IMR-90 (cell line): ENCODE measurements around the gene TCIRG1. TPM values are rescaled to one million over a fixed set of nuclear protein-coding genes. Genes with fewer than 3 reads are reported as not detected.

Source experiments
- ATAC-seq: fragments of 200-7000 bp; cut with Tn5 transposase; 2 replicates; pipeline ENCODE4 v1.9.1; 2020; ENCODE audit warnings: low read depth, mild to moderate bottlenecking, moderate library complexity
- BruUV-seq: library from RNA; stranded (reverse); fragments of 400-500 nt; replicated peaks from 2 replicates; lab custom pipeline; 2021; lab: Mats Ljungman, UMichigan
- CTCF ChIA-PET: fragments of 300-600 bp; formaldehyde crosslinking; extraction: SDS; loops from one replicate; lab custom pipeline; 2021; ENCODE audit warnings: antibody characterized with exemption; lab: Yijun Ruan, JAX
- POLR2A ChIA-PET: fragments of 300-600 bp; sonication (Branson Sonifier 250); formaldehyde crosslinking; loops from one replicate; lab custom pipeline; 2022; ENCODE audit warnings: antibody characterized with exemption; ENCODE audit not compliant: unreplicated experiment; lab: Charles Lee
- DNase-seq: peaks from one replicate; pipeline ENCODE4 v3.0.0; 2013
- H2AFZ ChIP-seq: replicated peaks from 2 replicates; pipeline ENCODE3; 2013; ENCODE audit warnings: low read length, mild to moderate bottlenecking; ENCODE audit not compliant: poor library complexity
- H2AK5ac ChIP-seq: 2 replicates; pipeline ENCODE4 v1.6.1; 2013; ENCODE audit warnings: low read depth, low read length, inconsistent platforms
- H2AK9ac ChIP-seq: replicated peaks from 2 replicates; pipeline ENCODE3; 2013; ENCODE audit warnings: mild to moderate bottlenecking, low read depth, low read length, moderate library complexity; ENCODE audit not compliant: poor library complexity
- H2BK120ac ChIP-seq: 2 replicates; pipeline ENCODE4 v1.6.1; 2013; ENCODE audit warnings: low read depth, low read length, inconsistent platforms
- H2BK15ac ChIP-seq: 3 replicates; pipeline ENCODE4 v1.6.1; 2013; ENCODE audit warnings: low read depth, low read length, inconsistent platforms
- H2BK20ac ChIP-seq: 2 replicates; pipeline ENCODE4 v1.6.1; 2013; ENCODE audit warnings: low read depth, mild to moderate bottlenecking, inconsistent platforms, low read length, moderate library complexity
- H2BK5ac ChIP-seq: 2 replicates; pipeline ENCODE4 v1.6.1; 2013; ENCODE audit warnings: mild to moderate bottlenecking, low read depth, low read length, inconsistent platforms; ENCODE audit not compliant: poor library complexity, severe bottlenecking
- H3K14ac ChIP-seq: replicated peaks from 2 replicates; pipeline ENCODE4 v1.6.1; 2013; ENCODE audit warnings: low read depth, low read length, inconsistent platforms
- H3K18ac ChIP-seq: 2 replicates; pipeline ENCODE4 v1.6.1; 2013; ENCODE audit warnings: low read depth, low read length, control low read depth
- H3K23ac ChIP-seq: 2 replicates; pipeline ENCODE4 v1.6.1; 2013; ENCODE audit warnings: low read depth, low read length, inconsistent platforms
- H3K27ac ChIP-seq: 2 replicates; pipeline ENCODE4 v1.5.1; 2013; ENCODE audit warnings: mild to moderate bottlenecking, control low read depth, low read length; ENCODE audit not compliant: insufficient read depth
- H3K27me3 ChIP-seq: 2 replicates; pipeline ENCODE4 v1.6.1; 2013; ENCODE audit warnings: low read length; ENCODE audit not compliant: control insufficient read depth, insufficient read depth
- H3K36me3 ChIP-seq: 2 replicates; pipeline ENCODE4 v1.6.1; 2013; ENCODE audit warnings: low read length, mixed read lengths; ENCODE audit not compliant: control insufficient read depth, insufficient read depth
- H3K4ac ChIP-seq: 2 replicates; pipeline ENCODE4 v1.6.1; 2013; ENCODE audit warnings: low read depth, low read length, inconsistent platforms
- H3K4me1 ChIP-seq: 2 replicates; pipeline ENCODE4 v1.6.1; 2013; ENCODE audit warnings: low read length, mixed read lengths; ENCODE audit not compliant: control insufficient read depth, insufficient read depth
- H3K4me2 ChIP-seq: 2 replicates; pipeline ENCODE4 v1.6.1; 2013; ENCODE audit warnings: low read depth, mild to moderate bottlenecking, control low read depth, low read length, moderate library complexity
- H3K4me3 ChIP-seq: 2 replicates; pipeline ENCODE4 v1.5.1; 2013; ENCODE audit warnings: low read depth, mild to moderate bottlenecking, control low read depth, low read length, moderate library complexity; ENCODE audit not compliant: insufficient read depth
- H3K56ac ChIP-seq: 2 replicates; pipeline ENCODE4 v1.6.1; 2013; ENCODE audit warnings: low read length, inconsistent platforms; ENCODE audit not compliant: insufficient read depth; ENCODE audit errors: extremely low read depth
- H3K79me1 ChIP-seq, 2 experiments: 2 replicates each; pipeline ENCODE4 v1.6.1; 2013; ENCODE audit warnings: low read length in 2 of 2, inconsistent platforms in 1 of 2, low read depth in 1 of 2
- H3K9ac ChIP-seq: 2 replicates; pipeline ENCODE4 v1.6.1; 2013; ENCODE audit warnings: low read depth, low read length, control low read depth
- H3K9me1 ChIP-seq: 2 replicates; pipeline ENCODE4 v1.6.1; 2013; ENCODE audit warnings: low read length, inconsistent platforms; ENCODE audit not compliant: insufficient read depth
- H3K9me3 ChIP-seq: 2 replicates; pipeline ENCODE4 v1.6.1; 2013; ENCODE audit warnings: low read length; ENCODE audit not compliant: control insufficient read depth, insufficient read depth
- H4K20me1 ChIP-seq: 2 replicates; pipeline ENCODE4 v1.6.1; 2013; ENCODE audit warnings: low read length, inconsistent platforms; ENCODE audit not compliant: insufficient read depth
- H4K5ac ChIP-seq: 2 replicates; pipeline ENCODE4 v1.6.1; 2013; ENCODE audit warnings: mild to moderate bottlenecking, low read depth, low read length, control low read depth
- H4K8ac ChIP-seq, 2 experiments: 2 replicates each; pipeline ENCODE4 v1.6.1; 2013; ENCODE audit warnings: low read depth in 2 of 2, low read length in 2 of 2, control low read depth in 1 of 2, inconsistent platforms in 1 of 2
- H4K91ac ChIP-seq: 2 replicates; pipeline ENCODE4 v1.6.1; 2013; ENCODE audit warnings: low read depth, low read length, inconsistent platforms; ENCODE audit not compliant: insufficient read depth
- BHLHE40 ChIP-seq: fragments of 150-350 bp; IDR thresholded peaks from 2 replicates; pipeline ENCODE4 v1.6.1; 2016; ENCODE audit warnings: mild to moderate bottlenecking, low read depth, low read length
- CEBPB ChIP-seq: IDR thresholded peaks from 2 replicates; pipeline ENCODE4 v1.6.1; 2012; ENCODE audit warnings: low read depth, low read length, improper control_type of control experiment
- CTCF ChIP-seq: conservative IDR thresholded peaks from 2 replicates; pipeline ENCODE4 v1.5.1; 2012; ENCODE audit warnings: mild to moderate bottlenecking, low read depth, low read length, improper control_type of control experiment
- ELK1 ChIP-seq: fragments of 150-350 bp; IDR thresholded peaks from 2 replicates; pipeline ENCODE4 v1.6.1; 2016; ENCODE audit warnings: low read depth, mild to moderate bottlenecking, low read length, moderate library complexity, borderline replicate concordance
- FOS ChIP-seq: fragments of 150-350 bp; IDR thresholded peaks from 2 replicates; pipeline ENCODE4 v1.6.1; 2016; ENCODE audit warnings: low read depth, low read length
- MAFK ChIP-seq: IDR thresholded peaks from 2 replicates; pipeline ENCODE4 v1.6.1; 2012; ENCODE audit warnings: low read depth, low read length, improper control_type of control experiment
- MAZ ChIP-seq: IDR thresholded peaks from 2 replicates; pipeline ENCODE4 v1.6.1; 2012; ENCODE audit warnings: low read depth, mild to moderate bottlenecking, low read length, improper control_type of control experiment, moderate library complexity, borderline replicate concordance
- MXI1 ChIP-seq: IDR thresholded peaks from 2 replicates; pipeline ENCODE4 v1.6.1; 2012; ENCODE audit warnings: low read depth, mild to moderate bottlenecking, low read length, moderate library complexity, borderline replicate concordance
- NFE2L2 ChIP-seq: fragments of 150-350 bp; IDR thresholded peaks from 2 replicates; pipeline ENCODE4 v1.6.1; 2016; ENCODE audit warnings: low read depth, mild to moderate bottlenecking, low read length
- POLR2A ChIP-seq: IDR thresholded peaks from 2 replicates; pipeline ENCODE4 v1.6.1; 2012; ENCODE audit warnings: mild to moderate bottlenecking, low read depth, low read length
- RFX5 ChIP-seq: IDR thresholded peaks from 2 replicates; pipeline ENCODE4 v1.8.0; 2012; ENCODE audit warnings: low read depth, mild to moderate bottlenecking, low read length, moderate library complexity
- SMC3 ChIP-seq: fragments of 150-350 bp; IDR thresholded peaks from 2 replicates; pipeline ENCODE4 v1.6.1; 2016; ENCODE audit warnings: low read depth, mild to moderate bottlenecking, antibody characterized with exemption, low read length, moderate library complexity
- USF2 ChIP-seq: fragments of 150-350 bp; IDR thresholded peaks from 2 replicates; pipeline ENCODE4 v1.6.1; 2017; ENCODE audit warnings: mild to moderate bottlenecking, antibody characterized with exemption, low read length, low read depth
- WGBS, 2 experiments: methylation state at CpG; one replicate each; pipeline versions ENCODE4 v1.1.5 to v1.1.7; 2013; ENCODE audit warnings: missing lambda C conversion rate in 2 of 2; ENCODE audit not compliant: insufficient read length in 1 of 2; ENCODE audit errors: extremely low coverage in 2 of 2; 5-methylcytosine and 5-hydroxymethylcytosine counted together
- dilution Hi-C: fragments of 300-500 bp; cut with HindIII; formaldehyde crosslinking; loops from one replicate; pipeline ENCODE4 v1.14.3; 2018; ENCODE audit warnings: low sequenced_read_pairs; ENCODE audit not compliant: unreplicated experiment
- in situ Hi-C: fragments of 300-500 bp; cut with MboI; formaldehyde crosslinking; loops from 3 replicates; pipeline ENCODE4 v1.14.3; 2019; ENCODE audit warnings: low sequenced_read_pairs, inconsistent platforms, mixed read lengths
- intact Hi-C: fragments of 100-400 bp; cut with micrococcal nuclease; formaldehyde crosslinking; loops from 2 replicates; pipeline ENCODE4 v1.10.0; 2022
- polyA plus RNA-seq, 3 experiments: library from polyadenylated mRNA; depleted of rRNA; stranded (reverse); fragments of >200 nt; gene quantifications; 2 replicates each; pipeline ENCODE4 v1.2.3, GENCODE V29; 2012; ENCODE audit warnings: low replicate concordance in 1 of 3
- total RNA-seq: library from RNA; depleted of rRNA; stranded (reverse); fragments of >200 nt; gene quantifications from 2 replicates; pipeline ENCODE4 v1.2.3, GENCODE V29; 2012

Gene TCIRG1
- total and polyA plus RNA-seq, 2 of the 4 experiments (the other 2 are of a cell fraction), result 25.3 to 117 TPM

DNA sequence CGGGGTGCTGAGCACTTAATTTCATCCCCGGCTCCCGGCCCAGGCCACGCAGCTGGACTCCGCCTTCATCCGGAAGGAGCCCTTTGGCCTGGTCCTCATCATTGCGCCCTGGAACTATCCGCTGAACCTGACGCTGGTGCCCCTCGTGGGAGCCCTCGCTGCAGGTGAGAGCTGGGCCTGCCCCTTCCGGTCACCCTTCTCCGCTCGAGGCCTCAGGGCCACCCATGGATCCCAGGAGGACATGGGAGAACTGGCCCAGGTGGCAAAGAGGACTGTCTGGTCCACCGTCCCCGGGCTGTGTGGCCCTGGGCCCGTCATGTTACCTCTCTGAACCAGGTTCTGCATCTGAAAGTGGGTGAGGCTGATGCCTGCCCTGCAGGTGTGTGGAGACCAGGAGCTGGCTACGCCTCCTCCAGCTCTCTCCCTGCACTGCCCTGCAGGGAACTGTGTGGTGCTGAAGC, 20.1 kb upstream of the TCIRG1 start:
- Histone ChIP-seq H2AK5ac (peak overlapping the region; percentile 46; the same call in 1 of the 2 replicates), H3K9me3 (no peaks in the 10 kb centered on the region), H2BK15ac (no peak overlapping the region), H4K5ac (no peak overlapping the region), H4K20me1 (no peaks in the 10 kb centered on the region), H3K27ac (no peak overlapping the region), H3K18ac (no peak overlapping the region), H2AK9ac (peak overlapping the region; percentile 11), H3K56ac (no peak overlapping the region), H2BK5ac (no peak overlapping the region), H3K4me2 (no peak overlapping the region), H4K8ac (no peak overlapping the region), H3K9me1 (peaks cover 10% of the 10 kb centered on the region), H2BK120ac (no peak overlapping the region), H3K23ac (no peak overlapping the region), H2BK20ac (no peak overlapping the region), H3K4me3 (no peak overlapping the region), H3K4ac (no peak overlapping the region), H3K36me3 (peaks cover 10% of the 10 kb centered on the region; the same call in 1 of the 2 replicates), H3K9ac (no peak overlapping the region), H2AFZ (no peak overlapping the region), H3K14ac (no peak overlapping the region), H4K91ac (0 out of 2 replicates have a peak overlapping the region, but pooled peaks have one; percentile 7), H3K79me1 (peaks cover 9 to 12% of the 10 kb centered on the region in 2 experiments; a peak in 3 of 4 replicates), H3K4me1 (peaks cover 18% of the 10 kb centered on the region), H3K27me3 (no peaks in the 10 kb centered on the region)
- dilution Hi-C loops (no loop called here), in situ Hi-C loops (no loop called here), intact Hi-C loops (no loop called here)
- TF ChIP-seq FOS, result no peak
- no peak for TF ChIP-seq POLR2A
- no peak for TF ChIP-seq SMC3
- no peak for TF ChIP-seq RFX5
- no peak for TF ChIP-seq CEBPB
- no peak for TF ChIP-seq NFE2L2
- TF ChIP-seq USF2, result no peak
- TF ChIP-seq CTCF, result no peak
- no peak for TF ChIP-seq ELK1
- no peak for TF ChIP-seq MXI1
- TF ChIP-seq MAFK, result no peak
- TF ChIP-seq MAZ, result no peak
- no peak for TF ChIP-seq BHLHE40
- POLR2A ChIA-PET, result no interaction called here
- WGBS, 2 experiments, result 91% methylated on average over 12 of the region's 18 CpGs; no CpG with 5 or more reads in 1 of the 2 experiments
- ATAC-seq, result no peak
- no TSS peak for BruUV-seq
- DNase-seq, result no peak
- CTCF ChIA-PET, result no interaction called here
